CD4-positive, alpha-beta T cell treated with Interleukin-6 at 100 ng/mL for 8 hours (primary cell): ENCODE results near the gene ZNF273.
A peak's percentile ranks its signal among the peaks of the same experiment; 100 is the strongest.

ENCODE experiments used
- DNase-seq: peaks from one replicate; pipeline ENCODE4 v3.0.0-alpha.2; 2020; ENCODE audit warnings: mixed read lengths, low spot score

ZNF273 gene

GRCh38 chr7:64876792-64877713 lies 26.0 kb upstream of the ZNF273 start:
- DNase-seq: peak; percentile 56

- DNase-seq: no peak
These were observed 25.1 kb upstream of the ZNF273 start for GRCh38 chr7:64877714-64878610.

- DNase-seq: no peak
These were observed 24.4 kb upstream of the ZNF273 start for GRCh38 chr7:64878684-64879083.

- no peak for DNase-seq
These were observed 23.9 kb upstream of the ZNF273 start for GRCh38 chr7:64879086-64879730.

GRCh38 chr7:64879800-64880199 lies 23.3 kb upstream of the ZNF273 start:
- DNase-seq: no peak

GRCh38 chr7:64880322-64881297 lies 22.5 kb upstream of the ZNF273 start:
- no peak for DNase-seq

- no peak for DNase-seq
These were observed 21.4 kb upstream of the ZNF273 start for GRCh38 chr7:64881461-64882287.

- DNase-seq: no peak
These were observed 20.5 kb upstream of the ZNF273 start for GRCh38 chr7:64882341-64883112.

GRCh38 chr7:64883113-64883905 lies 19.8 kb upstream of the ZNF273 start:
- DNase-seq: no peak

GRCh38 chr7:64884085-64884912 lies 18.8 kb upstream of the ZNF273 start:
- no peak for DNase-seq

GRCh38 chr7:64884913-64885370 lies 18.1 kb upstream of the ZNF273 start:
- no peak for DNase-seq

GRCh38 chr7:64885520-64886240 lies 17.4 kb upstream of the ZNF273 start:
- no peak for DNase-seq

- DNase-seq: no peak
These were observed 16.0 kb upstream of the ZNF273 start for GRCh38 chr7:64886956-64887545.

GRCh38 chr7:64887756-64888508 lies 15.1 kb upstream of the ZNF273 start:
- peak; percentile 30 for DNase-seq

GRCh38 chr7:64888561-64888900 lies 14.5 kb upstream of the ZNF273 start:
- no peak for DNase-seq
